Mesodermal cell (in vitro differentiated cells): Measurements from ENCODE around the gene MACROD2.

Source experiments
- H3K27ac ChIP-seq: 2 replicates; pipeline ENCODE4 v1.7.0; 2013; ENCODE audit warnings: mild to moderate bottlenecking, low read depth, low read length, moderate library complexity; ENCODE audit not compliant: severe bottlenecking
- H3K36me3 ChIP-seq: 2 replicates; pipeline ENCODE4 v1.7.1; 2013; ENCODE audit warnings: mild to moderate bottlenecking, low read length, moderate library complexity; ENCODE audit not compliant: control insufficient read depth, insufficient read depth
- H3K4me1 ChIP-seq: one replicate; pipeline ENCODE4 v1.7.1; 2013; ENCODE audit warnings: mild to moderate bottlenecking, low read length; ENCODE audit not compliant: insufficient read depth, control insufficient read depth, poor library complexity, severe bottlenecking
- H3K4me3 ChIP-seq: 2 replicates; pipeline ENCODE4 v1.7.0; 2013; ENCODE audit warnings: low read length, control low read depth, mild to moderate bottlenecking; ENCODE audit not compliant: insufficient read depth, poor library complexity, severe bottlenecking; ENCODE audit errors: extremely low read depth
- H3K9me3 ChIP-seq: 2 replicates; pipeline ENCODE4 v1.7.1; 2013; ENCODE audit warnings: mild to moderate bottlenecking, low read length, moderate library complexity; ENCODE audit not compliant: control insufficient read depth
- WGBS, 2 experiments: methylation state at CpG; one replicate each; pipeline ENCODE4 v1.1.5; 2013; ENCODE audit warnings: missing lambda C conversion rate in 2 of 2; ENCODE audit not compliant: insufficient coverage in 2 of 2; 5-methylcytosine and 5-hydroxymethylcytosine counted together

Gene MACROD2

GRCh38 chr20:14355791-14356190 is 360.5 kb downstream of the MACROD2 start:
- no peaks in the 10 kb centered on the region for H3K4me1 ChIP-seq
- no peaks in the 10 kb centered on the region for H3K9me3 ChIP-seq
- H3K4me3 ChIP-seq, result no peak overlapping the region
- 36% methylated on average over 1 of the region's 1 CpG; no CpG with 5 or more reads in 1 of the 2 experiments for WGBS, 2 experiments
- no peak overlapping the region for H3K27ac ChIP-seq
- H3K36me3 ChIP-seq, result no peaks in the 10 kb centered on the region

- Histone ChIP-seq H3K36me3 (no peaks in the 10 kb centered on the region), H3K4me1 (no peaks in the 10 kb centered on the region), H3K27ac (no peak overlapping the region), H3K9me3 (no peaks in the 10 kb centered on the region), H3K4me3 (no peak overlapping the region)
These were observed 365.1 kb downstream of the MACROD2 start for GRCh38 chr20:14360416-14360815.

GRCh38 chr20:14361509-14362345 is 366.4 kb downstream of the MACROD2 start:
- Histone ChIP-seq H3K4me3 (no peak overlapping the region), H3K9me3 (no peaks in the 10 kb centered on the region), H3K36me3 (no peaks in the 10 kb centered on the region), H3K27ac (no peak overlapping the region), H3K4me1 (no peaks in the 10 kb centered on the region)
- 82 to 89% methylated on average over 1 of the region's 3 CpGs for WGBS, 2 experiments

GRCh38 chr20:14374196-14374595 is 378.9 kb downstream of the MACROD2 start:
- H3K4me3 ChIP-seq, result no peak overlapping the region
- WGBS, 2 experiments, result 40 to 54% methylated on average over 1 to 2 of the region's 3 CpGs
- no peaks in the 10 kb centered on the region for H3K36me3 ChIP-seq
- H3K9me3 ChIP-seq, result no peaks in the 10 kb centered on the region
- no peak overlapping the region for H3K27ac ChIP-seq
- H3K4me1 ChIP-seq, result no peaks in the 10 kb centered on the region

GRCh38 chr20:14375416-14375985 is 380.2 kb downstream of the MACROD2 start:
- no peak overlapping the region for H3K4me3 ChIP-seq
- H3K27ac ChIP-seq, result peak overlapping the region; percentile 30
- H3K36me3 ChIP-seq, result no peaks in the 10 kb centered on the region
- no peaks in the 10 kb centered on the region for H3K9me3 ChIP-seq
- WGBS, 2 experiments, result 37 to 38% methylated on average over 1 to 3 of the region's 4 CpGs
- no peaks in the 10 kb centered on the region for H3K4me1 ChIP-seq

- Histone ChIP-seq H3K9me3 (no peaks in the 10 kb centered on the region), H3K4me1 (no peaks in the 10 kb centered on the region), H3K36me3 (no peaks in the 10 kb centered on the region), H3K27ac (no peak overlapping the region), H3K4me3 (no peak overlapping the region)
These were observed 383.0 kb downstream of the MACROD2 start for GRCh38 chr20:14378326-14378725.

- H3K4me3 ChIP-seq, result no peak overlapping the region
- no peaks in the 10 kb centered on the region for H3K36me3 ChIP-seq
- H3K9me3 ChIP-seq, result peaks cover 14% of the 10 kb centered on the region
- WGBS, 2 experiments, result 83% methylated on average over 1 of the region's 5 CpGs; no CpG with 5 or more reads in 1 of the 2 experiments
- H3K4me1 ChIP-seq, result no peaks in the 10 kb centered on the region
- H3K27ac ChIP-seq, result no peak overlapping the region
These were observed 388.0 kb downstream of the MACROD2 start for GRCh38 chr20:14383335-14383734.

- Histone ChIP-seq H3K27ac (no peak overlapping the region), H3K4me1 (no peaks in the 10 kb centered on the region), H3K36me3 (no peaks in the 10 kb centered on the region), H3K9me3 (peaks cover 14% of the 10 kb centered on the region), H3K4me3 (no peak overlapping the region)
- no CpG with 5 or more reads among the region's 1 CpG for WGBS, 2 experiments
These were observed 389.3 kb downstream of the MACROD2 start for GRCh38 chr20:14384416-14385175.

GRCh38 chr20:14385176-14385740 is 389.9 kb downstream of the MACROD2 start:
- Histone ChIP-seq H3K4me3 (no peak overlapping the region), H3K4me1 (no peaks in the 10 kb centered on the region), H3K27ac (no peak overlapping the region), H3K36me3 (no peaks in the 10 kb centered on the region), H3K9me3 (peaks cover 15% of the 10 kb centered on the region)
- WGBS, 2 experiments, result no CpG with 5 or more reads among the region's 2 CpGs

GRCh38 chr20:14386726-14387125 is 391.4 kb downstream of the MACROD2 start:
- Histone ChIP-seq H3K27ac (no peak overlapping the region), H3K36me3 (no peaks in the 10 kb centered on the region), H3K4me1 (no peaks in the 10 kb centered on the region), H3K9me3 (peaks cover 21% of the 10 kb centered on the region), H3K4me3 (no peak overlapping the region)
- WGBS, 2 experiments, result 82 to 89% methylated on average over 4 of the region's 4 CpGs
